ENCODE data around the gene GDF3.

The GDF3 gene

GRCh38 chr12:7666595-7666994 is 29.0 kb downstream of the GDF3 start:
- DNase-seq = no peak

GRCh38 chr12:7661741-7662140 is 33.8 kb downstream of the GDF3 start:
- DNase-seq = no peak

- no peak for DNase-seq
Observed at GRCh38 chr12:7656121-7656520, 39.5 kb downstream of the GDF3 start.

DNA sequence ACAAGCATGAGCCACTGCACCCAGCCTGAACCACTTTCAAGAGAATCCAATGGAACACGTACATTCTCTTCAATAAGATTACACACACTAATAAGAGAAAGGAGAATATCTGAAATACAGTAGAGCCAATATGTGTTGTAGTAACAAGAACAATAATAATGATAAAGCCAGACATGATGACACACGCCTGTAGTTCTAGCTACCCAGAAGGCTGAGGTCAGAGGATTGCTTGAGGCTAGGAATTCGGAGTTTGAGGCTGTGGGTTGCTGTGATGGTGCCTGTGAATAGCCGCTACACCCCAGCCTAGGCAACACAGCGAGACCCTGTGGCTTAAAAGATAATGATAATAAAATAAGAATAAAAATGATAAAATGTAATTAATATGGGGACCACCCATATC is 45.5 kb downstream of the GDF3 start:
- no peak for DNase-seq

DNA sequence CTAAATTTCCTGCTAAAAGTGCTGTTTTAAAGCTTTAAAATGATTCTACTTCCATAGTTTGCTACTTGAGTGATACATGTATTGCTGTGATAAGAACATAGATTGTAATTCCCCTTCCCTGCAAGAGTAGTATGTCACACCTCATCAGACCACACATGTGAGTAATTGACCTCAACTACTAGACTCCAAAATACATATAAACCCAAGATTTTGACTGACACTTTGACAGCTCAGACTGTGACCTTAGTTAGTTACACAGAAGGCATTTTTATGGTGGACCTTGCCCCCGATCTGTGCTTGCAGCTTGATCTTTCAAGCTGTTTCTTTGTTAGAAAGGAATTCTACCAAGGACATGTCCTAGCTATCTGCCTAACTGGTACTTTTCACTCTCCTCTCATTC is 48.5 kb downstream of the GDF3 start:
- DNase-seq = no peak

GRCh38 chr12:7646178-7646475 is 49.4 kb downstream of the GDF3 start:
- no peak for DNase-seq

GRCh38 chr12:7645395-7646177 is 50.0 kb downstream of the GDF3 start:
- DNase-seq = peak in 1 of 5 experiments; percentile 8

DNA sequence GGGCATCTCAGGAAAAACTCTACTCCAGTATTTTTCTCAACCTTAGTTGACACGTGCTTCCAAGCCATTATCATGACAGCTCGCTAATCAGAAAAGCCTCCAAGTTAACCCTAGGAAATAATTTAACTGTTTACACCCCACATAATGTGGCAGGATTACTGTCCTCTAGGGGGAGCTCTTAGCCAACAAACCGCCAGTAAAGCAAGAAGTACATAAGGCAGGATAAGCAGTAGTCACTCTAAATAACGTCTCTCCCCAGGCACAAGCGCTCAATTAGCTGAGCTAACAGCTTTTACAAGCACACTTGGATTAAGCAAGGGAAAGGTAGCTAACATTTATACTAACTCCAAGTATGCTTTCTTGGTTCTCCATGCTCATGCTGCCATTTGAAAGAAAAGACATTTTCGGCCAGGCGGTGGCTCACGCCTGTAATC is 52.7 kb downstream of the GDF3 start:
- DNase-seq = peak in 1 of 5 experiments; percentile 46

DNA sequence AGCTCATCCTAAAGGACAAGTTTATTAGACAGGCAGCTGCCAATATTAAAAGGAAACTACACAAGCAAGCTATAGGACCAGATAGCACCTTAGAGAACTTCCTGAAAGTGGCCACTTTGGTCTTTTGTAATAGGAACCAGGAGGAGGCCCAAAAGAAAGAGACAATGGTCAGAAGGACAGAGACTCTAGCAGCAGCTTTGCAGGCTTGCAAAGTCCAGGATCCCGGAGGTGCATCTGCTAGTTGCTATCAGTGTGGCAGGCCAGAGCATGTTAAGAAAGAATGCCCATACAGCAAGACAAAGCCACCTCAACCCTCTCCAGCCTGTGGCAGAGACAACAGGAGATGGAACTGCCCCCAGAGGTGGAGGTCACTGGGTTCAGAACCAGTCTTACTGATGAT is 53.3 kb downstream of the GDF3 start:
- DNase-seq = no peak

GRCh38 chr12:7640123-7640995 is 55.2 kb downstream of the GDF3 start:
- DNase-seq = peak in 4 of 5 experiments; percentile 35 to 79 (median 56)
